HG03439 (cell line): ENCODE measurements around the gene KRT28.
"Not testable (repeated sequence)": the region's sequence is repeated elsewhere in the genome, so short reads cannot be mapped to it uniquely, and the experiment has no call there.

Experiments used
- ATAC-seq: cut with Tn5 transposase; IDR thresholded peaks from one replicate; pipeline ENCODE4 v1.9.1; 2021; ENCODE audit warnings: mild to moderate bottlenecking, moderate library complexity; ENCODE audit not compliant: unreplicated experiment

Gene KRT28

DNA sequence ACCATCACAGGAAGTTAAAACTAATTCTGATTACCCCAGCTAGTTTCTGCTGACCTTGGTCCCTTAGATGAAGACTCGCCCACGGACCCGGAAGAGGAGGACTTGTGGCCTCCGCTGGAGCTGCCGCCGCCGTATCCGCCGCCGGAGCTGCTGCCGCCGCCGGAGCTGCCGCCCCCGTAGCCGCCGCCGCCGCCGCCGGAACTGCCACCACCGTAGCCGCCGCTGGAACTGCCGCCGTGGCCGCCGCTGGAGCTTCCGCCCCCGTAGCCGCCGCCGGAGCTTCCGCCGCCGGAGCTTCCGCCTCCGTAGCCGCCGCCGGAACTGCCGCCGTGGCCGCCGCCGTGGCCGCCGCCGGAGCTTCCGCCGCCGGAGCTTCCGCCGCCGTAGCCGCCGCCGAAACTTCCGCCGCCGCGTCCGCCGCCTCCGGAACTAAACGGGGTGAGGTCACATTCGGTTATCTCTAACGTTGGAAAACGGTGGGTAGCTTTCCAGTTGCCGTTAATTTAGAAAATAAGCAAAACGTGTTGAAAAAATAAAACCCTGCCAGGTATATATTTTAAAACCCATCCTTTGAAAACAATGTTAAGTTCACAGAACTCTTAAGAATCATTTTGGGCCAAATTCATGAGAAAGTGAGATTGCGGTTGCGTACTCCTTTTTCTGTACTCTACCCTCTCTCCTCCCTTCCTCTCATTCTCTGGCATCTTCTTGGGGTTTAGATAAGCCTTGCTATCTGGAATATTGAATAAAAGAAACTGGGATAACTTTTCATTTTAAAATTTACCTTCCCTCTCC is 19.2 kb upstream of the KRT28 start:
- ATAC-seq: peak; percentile 88

DNA sequence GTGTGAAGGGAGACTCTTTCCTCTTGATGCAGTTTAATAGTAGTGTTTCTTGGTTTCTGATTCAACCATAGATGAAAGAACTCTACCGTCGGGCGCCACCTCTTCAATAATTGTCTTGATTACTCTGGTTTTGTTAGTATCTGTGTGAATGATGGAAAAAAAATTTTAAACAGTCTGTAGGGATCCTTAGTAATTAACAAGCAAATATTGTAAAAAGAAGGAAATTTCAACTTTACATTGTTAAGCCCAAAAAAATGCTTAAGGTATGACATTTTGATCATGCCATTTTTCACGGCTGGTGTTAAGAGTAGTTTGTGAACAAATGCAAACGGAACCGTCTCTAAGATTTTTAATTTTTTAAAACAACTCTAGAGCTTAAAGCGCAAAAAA is 18.6 kb upstream of the KRT28 start:
- no peak for ATAC-seq

DNA sequence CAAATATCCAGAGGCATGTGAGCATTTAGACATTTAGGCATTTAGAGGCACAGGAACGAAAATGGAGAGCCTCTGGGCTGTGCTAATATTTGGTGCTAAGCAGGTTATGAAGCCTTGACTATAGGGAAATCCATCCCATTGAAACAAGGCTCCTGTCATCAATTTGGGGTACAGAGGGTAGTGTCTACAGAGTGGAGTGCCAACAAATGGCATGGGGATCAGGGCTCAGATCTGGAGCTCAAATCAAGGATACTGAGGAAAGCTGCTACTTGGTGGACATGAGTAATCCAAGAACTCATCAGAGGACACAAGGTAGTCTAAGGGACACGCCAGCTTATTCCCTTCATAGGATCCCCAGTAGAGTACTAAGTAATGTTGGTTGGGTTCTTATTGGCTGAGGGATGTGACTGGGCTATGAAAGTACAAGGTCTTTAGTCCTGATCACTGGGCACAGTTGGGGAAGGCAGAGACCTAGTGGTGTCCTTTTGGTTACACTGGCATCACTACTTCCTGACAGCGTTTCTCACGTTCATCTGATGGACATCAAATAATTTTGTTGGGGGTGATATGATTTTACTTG is 17.4 kb upstream of the KRT28 start:
- no peak for ATAC-seq

DNA sequence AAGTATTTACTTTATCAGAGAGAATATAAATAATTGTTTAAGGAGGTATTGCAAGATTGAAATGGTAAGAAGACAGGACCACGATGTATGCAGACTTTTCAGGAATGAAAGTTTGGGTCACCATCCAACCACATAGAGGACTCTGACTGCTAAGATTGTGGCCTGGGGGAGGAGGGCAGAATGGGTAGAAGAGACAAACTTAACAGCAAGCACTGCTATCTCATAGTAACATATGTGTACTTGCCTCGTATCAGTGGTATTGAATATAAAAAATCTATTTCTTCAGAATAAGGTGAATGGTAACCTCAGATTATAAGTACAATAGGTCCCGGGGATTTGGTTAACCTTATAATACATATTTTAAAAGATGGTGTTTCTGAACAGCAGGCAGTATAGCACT is 16.8 kb upstream of the KRT28 start:
- ATAC-seq: no peak

DNA sequence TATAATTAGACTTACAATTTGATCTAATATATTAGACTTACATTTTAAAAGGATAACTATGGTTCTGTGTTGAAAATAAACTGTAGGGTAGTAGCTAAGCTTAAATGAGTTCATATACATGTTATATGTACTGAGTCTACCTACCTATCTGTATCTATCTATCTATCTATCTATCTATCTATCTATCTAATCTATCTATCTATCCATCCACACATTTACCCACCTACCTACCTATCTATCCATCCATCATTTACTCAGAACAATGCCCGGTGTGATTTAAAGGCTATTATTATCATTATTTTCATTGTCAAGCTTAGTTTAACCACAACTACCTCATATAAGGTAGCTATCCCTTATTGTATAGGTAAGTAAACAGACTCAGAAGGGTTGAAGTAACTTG is 15.6 kb upstream of the KRT28 start:
- no peak for ATAC-seq

DNA sequence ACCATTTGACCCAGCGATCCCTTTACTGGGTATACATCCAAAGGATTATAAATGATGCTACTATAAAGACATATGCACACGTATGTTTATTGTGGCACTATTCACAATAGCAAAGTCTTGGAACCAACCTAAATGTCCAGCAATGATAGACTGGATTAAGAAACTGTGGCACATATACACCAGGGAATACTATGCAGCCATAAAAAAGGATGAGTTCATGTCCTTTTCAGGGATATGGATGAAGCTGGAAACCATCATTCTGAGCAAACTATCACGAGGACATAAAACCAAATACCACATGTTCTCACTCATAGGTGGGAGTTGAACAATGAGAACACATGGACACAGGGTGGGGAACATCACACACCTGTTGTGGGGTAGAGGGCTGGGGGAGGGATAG is 14.9 kb upstream of the KRT28 start:
- not testable (repeated sequence) for ATAC-seq

DNA sequence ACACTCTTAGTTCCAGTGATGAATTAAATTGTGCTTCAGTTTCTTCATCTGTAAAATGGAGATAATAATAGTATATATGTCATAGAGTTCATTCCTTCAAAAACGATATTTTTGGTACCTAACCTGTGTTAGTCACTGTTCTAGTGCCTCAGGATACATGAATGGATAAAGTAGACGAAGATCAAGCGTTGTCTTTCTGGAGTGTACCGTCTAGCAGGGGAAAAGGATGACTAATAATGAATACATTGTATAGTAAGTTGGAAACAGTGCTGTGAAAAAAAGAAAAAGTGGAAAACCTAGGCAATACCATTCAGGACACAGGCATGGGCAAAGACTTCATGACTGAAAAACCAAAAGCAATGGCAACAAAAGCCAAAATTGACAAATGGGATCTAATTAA is 14.0 kb upstream of the KRT28 start:
- no peak for ATAC-seq

DNA sequence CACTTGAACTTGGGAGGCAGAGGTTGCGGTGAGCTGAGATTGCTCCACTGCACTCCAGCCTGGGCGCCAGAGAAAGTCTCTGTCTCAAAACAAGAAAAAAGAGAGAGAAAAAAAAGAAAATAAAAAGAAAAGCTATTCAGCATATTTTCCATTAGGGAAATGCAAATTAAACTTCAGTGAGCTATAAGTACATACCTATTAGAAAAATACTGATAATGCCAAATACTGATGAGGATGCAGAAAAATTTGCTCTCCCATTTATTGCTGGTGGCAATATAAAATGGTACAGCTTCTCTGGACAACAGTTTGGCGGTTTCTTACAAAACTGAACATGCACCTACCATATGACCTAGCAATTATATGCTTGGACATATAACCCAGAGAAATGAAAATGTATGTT is 12.9 kb upstream of the KRT28 start:
- no peak for ATAC-seq

DNA sequence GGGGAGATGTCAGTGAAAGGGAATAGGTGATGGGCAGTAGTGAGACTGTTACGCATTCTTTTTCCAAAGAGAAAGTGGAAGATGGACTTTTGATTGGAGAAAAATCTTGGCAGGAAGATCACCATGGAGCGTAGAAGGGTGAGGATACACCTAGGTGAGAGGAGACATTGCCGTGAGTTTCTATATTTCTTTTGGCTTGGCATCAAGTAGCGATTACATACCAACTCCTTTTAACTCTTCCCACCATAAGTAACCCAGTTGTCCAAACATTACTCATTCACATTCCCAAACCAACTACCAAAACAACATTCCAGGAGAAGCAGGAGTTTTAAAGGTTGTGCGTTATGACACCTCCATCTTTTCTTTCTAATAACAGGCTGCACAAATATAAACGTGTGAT is 10.7 kb upstream of the KRT28 start:
- ATAC-seq: no peak

DNA sequence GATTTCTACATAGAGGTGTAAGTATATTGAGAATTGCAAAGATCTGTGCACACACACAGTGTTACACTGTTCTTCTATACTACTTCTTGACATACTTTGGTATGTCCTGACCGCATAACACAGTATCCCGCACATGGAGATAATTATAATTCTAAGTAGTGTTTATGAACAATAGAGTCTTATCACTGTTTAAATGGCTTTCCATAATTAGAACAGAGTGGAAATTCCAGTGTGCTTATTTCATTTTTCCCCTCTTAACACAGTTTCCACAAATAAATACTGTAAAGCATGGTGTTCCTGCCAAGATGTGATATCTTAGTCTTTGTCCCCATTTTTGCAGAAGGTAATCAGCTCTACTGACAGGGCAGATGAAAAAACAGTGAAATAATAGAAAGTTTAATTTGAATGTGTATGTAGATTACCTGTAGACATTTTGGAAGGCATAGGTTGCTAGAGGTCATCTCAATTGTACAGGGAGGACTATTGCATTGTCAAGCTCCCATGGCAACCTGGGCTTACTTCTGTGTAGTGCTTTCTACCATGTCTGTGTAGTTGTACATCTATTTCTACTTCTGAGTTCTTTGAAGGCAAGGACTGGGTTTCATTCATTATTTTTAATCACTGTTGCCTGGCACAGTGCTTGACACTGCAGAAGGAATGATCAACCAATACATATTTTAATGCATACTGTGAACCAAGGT is 10.1 kb upstream of the KRT28 start:
- ATAC-seq: no peak

DNA sequence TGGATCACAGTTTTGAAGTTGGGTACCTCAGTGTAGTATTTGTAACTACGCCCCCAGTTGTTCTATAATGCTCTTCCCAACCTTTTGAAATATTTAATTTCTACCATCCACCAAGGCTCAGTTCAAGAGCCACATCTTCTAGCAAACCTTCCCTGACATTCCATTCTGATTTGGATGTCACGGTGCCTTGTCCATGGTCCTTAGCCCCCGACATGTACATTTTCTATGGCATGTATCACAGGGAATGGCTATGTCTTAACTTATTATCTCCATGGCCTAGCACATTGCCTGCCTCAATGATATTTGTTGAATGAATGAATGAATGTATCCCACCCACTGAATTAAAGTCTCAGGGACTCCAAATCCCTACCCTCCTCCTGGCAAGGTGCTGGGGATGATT is 6.4 kb upstream of the KRT28 start:
- ATAC-seq: no peak

DNA sequence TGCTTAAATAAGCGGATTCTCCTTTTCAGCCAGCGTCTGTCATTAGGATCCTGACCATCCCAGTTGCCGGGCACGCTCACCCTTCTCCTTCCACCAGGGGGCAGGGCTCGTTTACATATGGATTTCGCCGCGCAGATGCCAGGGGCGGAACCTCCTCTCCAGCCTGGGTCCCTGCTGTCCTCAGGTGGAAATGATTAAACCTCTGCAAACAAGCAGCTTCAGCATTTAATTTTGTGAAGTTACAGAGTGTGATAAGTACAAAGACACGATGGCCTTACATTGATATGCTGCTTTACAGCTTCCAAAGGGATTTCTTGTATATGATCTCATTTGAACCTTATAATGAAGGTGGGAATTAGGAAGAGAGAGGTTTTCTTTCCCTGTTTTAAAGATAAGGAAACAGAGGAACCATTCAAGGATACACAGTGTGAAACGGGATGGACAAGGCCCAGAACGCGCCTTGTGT is 3.9 kb upstream of the KRT28 start:
- ATAC-seq: peak; percentile 53

DNA sequence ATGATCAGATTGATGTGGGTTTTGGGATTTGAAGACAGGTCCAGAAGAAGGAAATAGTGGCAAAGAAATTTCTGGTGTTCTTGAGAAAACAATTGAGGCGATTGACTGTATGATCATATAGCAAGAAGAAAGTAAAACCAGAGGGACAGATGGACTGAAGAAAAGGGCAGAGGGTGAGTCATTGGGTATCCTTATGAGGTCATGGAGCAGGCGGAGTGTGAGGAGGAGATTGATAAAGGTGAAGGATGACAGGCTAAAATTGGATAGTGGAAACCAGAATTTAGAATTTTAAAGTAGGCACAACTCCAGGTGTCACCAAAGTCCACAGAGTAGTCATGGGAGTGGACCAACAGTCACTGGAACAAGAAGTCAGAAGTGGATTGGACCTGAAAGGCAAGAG is 1.4 kb upstream of the KRT28 start:
- ATAC-seq: no peak

DNA sequence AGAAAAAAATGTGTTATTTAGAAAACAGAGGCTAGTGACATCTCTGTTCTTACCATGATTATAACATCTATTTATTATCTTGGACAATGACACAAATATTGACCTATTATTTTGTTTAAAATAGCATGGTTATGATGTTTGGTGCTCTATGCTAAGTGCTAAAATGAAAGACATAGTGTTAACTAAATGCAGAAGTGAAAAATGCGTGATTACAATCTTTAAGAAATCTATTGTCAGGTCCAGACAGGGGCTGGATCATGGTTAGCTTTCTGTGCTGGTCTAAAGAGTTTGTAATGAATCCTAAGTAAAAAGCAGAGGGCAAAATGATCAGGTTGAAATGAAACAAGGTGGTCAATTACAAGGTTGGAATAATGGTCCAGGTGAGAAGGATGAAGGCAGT is 622 bp upstream of the KRT28 start:
- no peak for ATAC-seq

DNA sequence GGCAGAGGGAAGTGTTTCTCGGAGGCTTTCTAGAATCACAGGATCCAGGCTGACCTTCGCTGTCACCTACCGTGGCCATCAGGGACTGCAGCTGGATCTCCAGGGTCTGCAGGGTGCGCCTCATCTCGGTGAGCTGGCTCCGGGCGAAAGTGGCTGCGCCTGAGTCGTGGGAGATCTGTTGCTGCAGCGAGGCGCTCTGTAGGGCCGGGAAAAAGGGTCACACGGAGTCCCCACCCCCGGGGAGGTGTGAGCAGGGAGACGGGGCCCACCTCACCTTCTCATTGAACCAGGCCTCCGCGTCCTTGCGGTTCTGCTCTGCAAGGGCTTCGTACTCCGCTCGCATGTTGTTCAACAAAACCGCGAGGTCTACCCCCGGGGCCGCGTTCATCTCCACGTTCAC is 2.9 kb downstream of the KRT28 start:
- no peak for ATAC-seq

DNA sequence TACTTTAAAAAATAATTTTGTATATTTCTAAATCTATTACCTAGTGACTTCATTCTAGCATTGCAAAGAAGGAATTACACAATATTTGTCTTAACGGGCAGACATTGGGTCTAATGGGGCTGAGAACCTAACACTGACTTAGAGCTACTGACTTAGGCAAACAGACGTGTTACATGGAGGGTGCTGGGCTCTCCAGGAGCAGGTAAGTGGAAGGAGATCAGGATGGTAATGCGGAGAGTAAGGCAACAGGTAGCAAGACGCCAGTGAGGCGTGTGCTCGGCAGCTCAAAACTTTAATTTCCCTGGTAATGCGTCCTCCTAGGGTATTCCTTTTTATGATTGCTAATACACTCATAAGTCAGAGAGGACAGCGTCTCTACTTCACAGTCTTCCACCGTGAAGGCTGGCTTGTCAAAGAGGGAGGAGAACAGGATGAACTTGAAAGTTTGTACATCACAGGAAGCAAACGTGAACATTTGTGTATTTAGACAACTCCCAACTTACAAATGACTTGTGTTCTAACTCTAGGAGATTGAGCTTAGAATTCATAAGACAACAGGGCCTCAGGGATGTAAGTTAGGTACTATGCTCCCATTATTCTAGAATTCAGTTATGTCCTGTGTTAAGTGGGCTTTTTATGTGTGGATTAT is 4.6 kb downstream of the KRT28 start:
- ATAC-seq: no peak

DNA sequence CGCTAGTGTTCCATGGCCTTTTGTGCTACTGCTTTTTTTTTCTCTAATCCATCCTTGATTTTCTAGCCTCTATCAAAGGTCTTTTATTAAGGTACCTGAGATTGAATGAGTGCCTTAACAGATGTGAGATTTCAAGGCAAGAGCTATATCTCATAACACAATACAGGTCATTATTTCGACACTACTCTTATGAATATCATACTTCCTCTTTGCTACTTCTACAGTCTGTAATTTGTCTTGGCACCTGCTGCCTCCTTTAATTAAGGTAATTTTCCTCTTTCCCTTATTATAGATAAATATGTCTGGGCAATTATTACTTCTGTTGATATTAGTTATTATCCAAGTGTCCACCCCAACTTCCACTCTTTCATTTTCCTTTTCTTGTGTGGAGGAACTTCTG is 5.3 kb downstream of the KRT28 start:
- ATAC-seq: no peak

DNA sequence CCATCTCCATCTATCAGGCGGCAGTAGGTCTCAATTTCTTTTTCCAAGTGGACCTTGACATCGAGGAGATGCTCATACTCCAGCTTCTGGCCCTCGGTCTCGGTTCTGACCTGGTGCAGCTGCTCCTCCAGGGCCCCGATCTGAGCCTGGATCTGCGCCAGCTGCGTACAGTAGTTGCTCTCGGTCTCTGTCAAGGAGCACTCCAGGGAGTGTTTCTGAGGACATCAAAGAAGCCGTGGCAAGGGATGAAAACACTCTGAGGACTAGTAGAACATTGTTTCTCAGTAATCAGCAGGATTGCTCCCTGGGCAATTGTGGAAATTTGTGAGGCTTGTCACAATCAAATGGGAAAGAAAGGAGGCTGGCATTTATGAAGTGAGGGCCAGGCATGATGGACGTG is 5.9 kb downstream of the KRT28 start:
- ATAC-seq: no peak

DNA sequence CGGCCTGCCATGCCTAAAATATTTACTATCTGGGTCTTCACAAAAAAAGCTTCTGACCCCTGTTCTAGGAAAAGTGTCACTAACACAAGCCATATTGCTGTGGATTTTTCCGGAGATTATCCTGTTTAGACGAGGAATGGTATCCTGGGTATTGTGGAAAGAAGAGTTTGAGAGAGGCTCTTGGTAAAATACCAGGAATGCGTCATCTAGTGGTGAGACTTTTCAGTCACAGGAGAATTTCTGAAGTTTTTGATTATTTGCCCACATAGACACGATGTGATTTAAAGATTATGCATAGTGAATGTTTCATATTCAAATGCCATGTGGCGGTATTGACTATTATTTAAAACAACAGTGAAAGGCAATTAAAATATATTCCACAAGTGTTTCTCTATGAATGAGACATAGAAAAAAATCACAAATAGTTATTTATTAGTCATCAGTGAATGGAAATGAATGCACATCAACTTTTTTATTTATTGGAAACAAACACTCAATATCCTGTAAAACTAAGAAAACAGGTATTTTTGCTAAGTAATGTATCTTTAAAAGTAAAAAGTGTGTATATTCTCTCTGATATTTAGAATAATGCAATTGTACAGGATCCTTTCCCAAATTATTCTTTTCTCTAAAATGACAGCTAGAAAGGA is 7.8 kb downstream of the KRT28 start:
- ATAC-seq: no peak

DNA sequence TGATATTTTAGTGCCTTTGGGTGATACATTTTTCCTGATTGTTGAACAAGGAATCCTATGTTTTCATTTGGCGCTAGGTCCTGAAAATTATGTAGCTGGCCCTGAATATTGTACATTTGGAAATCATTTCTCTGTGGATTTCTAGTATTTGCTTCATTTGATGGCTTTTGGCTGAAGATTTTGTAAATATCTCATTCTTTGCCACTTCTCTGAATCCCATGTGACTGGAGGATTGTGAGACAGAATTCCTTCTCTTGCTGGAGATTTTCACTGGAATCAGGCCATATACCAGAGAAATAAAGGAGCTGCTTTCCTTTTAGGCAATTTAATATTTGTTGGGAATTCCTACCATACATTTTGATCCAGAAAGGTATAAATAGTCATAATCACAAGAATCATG is 8.6 kb downstream of the KRT28 start:
- no peak for ATAC-seq

DNA sequence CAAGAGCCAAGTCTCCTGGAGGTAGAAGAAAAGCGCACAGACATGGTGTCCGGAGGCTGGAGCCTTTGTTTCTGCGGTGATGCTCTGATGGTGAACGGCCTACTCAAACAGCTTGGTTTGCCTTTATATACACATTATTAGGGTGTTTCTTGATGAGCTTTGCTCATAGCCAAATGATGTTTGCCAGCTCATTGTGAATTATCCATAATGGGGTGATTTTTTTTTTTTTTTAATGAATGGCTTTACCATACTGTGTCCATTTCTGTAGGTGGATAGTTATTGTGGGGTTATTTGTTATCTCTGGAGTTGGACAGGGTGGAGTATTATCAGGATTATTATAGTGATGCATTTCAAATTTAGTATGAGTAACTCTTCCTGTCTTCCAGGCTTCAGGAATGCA is 17.3 kb downstream of the KRT28 start, which contains the start of gene KRT27:
TSS of gene KRT27 (minus strand) at position 101 of the 400 bp plus-strand sequence. CDS start at position 44, 57 bp downstream.
- ATAC-seq: no peak
